ENCODE results near the gene CCIN. TPM values are rescaled to one million over a fixed set of nuclear protein-coding genes. Genes with fewer than 3 reads are reported as not detected.

The CCIN gene
- total RNA-seq, 1 experiment from 2014 or later = 0.13 TPM

- POLR2A ChIA-PET = no interaction called here
- no TSS peak for BruUV-seq (replicated peaks)
- intact Hi-C loops (cut with micrococcal nuclease; ENCODE audit: unreplicated experiment) = no loop called here
Observed at GRCh38 chr9:36126016-36126730, 43.0 kb upstream of the CCIN start.

GRCh38 chr9:36127652-36128244, 41.4 kb upstream of the CCIN start:
- in situ Hi-C loops (cut with HindIII; ENCODE audit: low pct_unique_long_range_greater_than_20kb, low sequenced_read_pairs) = no loop called here

More at GRCh38 chr9:36126016-36126730, 43.0 kb upstream of the CCIN start:
- Histone ChIP-seq H3K9me3 (ENCODE audit: control insufficient read depth, insufficient read depth, low read depth, low read length) (no peaks in the 10 kb centered on the region), H3K4me1 (ENCODE audit: control insufficient read depth, insufficient read depth, low read length) (no peaks in the 10 kb centered on the region), H3K36me3 (ENCODE audit: control insufficient read depth, insufficient read depth, low read length) (no peaks in the 10 kb centered on the region), H3K27ac (ENCODE audit: low read length) (no peak overlapping the region), H3K27me3 (ENCODE audit: control insufficient read depth, insufficient read depth, low read length) (no peaks in the 10 kb centered on the region), H3K4me3 (ENCODE audit: low read depth in 2 of 2, low read length in 2 of 2) (no peak overlapping the region)
- TF ChIP-seq POLR2AphosphoS5 (IDR thresholded peaks at IDR 0.05; ENCODE audit: low read depth, low read length) (no peak), REST (IDR thresholded peaks at IDR 0.05; ENCODE audit: insufficient read depth in 1 of 2, low read depth in 2 of 2, low read length in 1 of 2) (no peak), TCF7L2 (IDR thresholded peaks at IDR 0.05; ENCODE audit: low read depth, low read length) (no peak), CTCF (IDR thresholded peaks at IDR 0.05) (no peak), SIN3A (IDR thresholded peaks at IDR 0.05; ENCODE audit: borderline replicate concordance, insufficient read depth, low read depth, low read length) (no peak)
- no peak for DNase-seq (ENCODE audit: low read depth, low spot score)
- peak; percentile 53 for ATAC-seq
- in situ Hi-C loops (cut with HindIII; ENCODE audit: low pct_unique_long_range_greater_than_20kb, low sequenced_read_pairs) = no loop called here
- CTCF ChIA-PET = no interaction called here

More at GRCh38 chr9:36127652-36128244, 41.4 kb upstream of the CCIN start:
- no peaks in the 10 kb centered on the region for H3K36me3 ChIP-seq (ENCODE audit: control insufficient read depth, insufficient read depth, low read length)
- H3K27me3 ChIP-seq (ENCODE audit: control insufficient read depth, insufficient read depth, low read length) = no peaks in the 10 kb centered on the region
- intact Hi-C loops (cut with micrococcal nuclease; ENCODE audit: unreplicated experiment) = no loop called here
- no peak overlapping the region for H3K4me3 ChIP-seq (ENCODE audit: low read depth in 2 of 2, low read length in 2 of 2)
- no peaks in the 10 kb centered on the region for H3K9me3 ChIP-seq (ENCODE audit: control insufficient read depth, insufficient read depth, low read depth, low read length)
- POLR2A ChIA-PET = interaction anchor here (0.7 kb wide), 1 partner anchor 62 kb away, joined by 13 read pairs; no protein-coding TSS in a partner anchor
- CTCF ChIA-PET = no interaction called here
- no peak overlapping the region for H3K27ac ChIP-seq (ENCODE audit: low read length)
- no TSS peak for BruUV-seq (replicated peaks)
- no peaks in the 10 kb centered on the region for H3K4me1 ChIP-seq (ENCODE audit: control insufficient read depth, insufficient read depth, low read length)
- no peak for ATAC-seq
- no peak for DNase-seq (ENCODE audit: low read depth, low spot score)
- TF ChIP-seq SIN3A (IDR thresholded peaks at IDR 0.05; ENCODE audit: borderline replicate concordance, insufficient read depth, low read depth, low read length) = no peak
- no peak for TF ChIP-seq REST (IDR thresholded peaks at IDR 0.05; ENCODE audit: insufficient read depth in 1 of 2, low read depth in 2 of 2, low read length in 1 of 2)
- TF ChIP-seq POLR2AphosphoS5 (IDR thresholded peaks at IDR 0.05; ENCODE audit: low read depth, low read length) = no peak
- no peak for TF ChIP-seq TCF7L2 (IDR thresholded peaks at IDR 0.05; ENCODE audit: low read depth, low read length)
- TF ChIP-seq CTCF (IDR thresholded peaks at IDR 0.05) = no peak

All from Panc1 (cell line).